ENCODE measurements around the gene TGM4.
"Not testable (repeated sequence)": the region's sequence is repeated elsewhere in the genome, so short reads cannot be mapped to it uniquely, and the experiment has no call there.

Gene TGM4

DNA sequence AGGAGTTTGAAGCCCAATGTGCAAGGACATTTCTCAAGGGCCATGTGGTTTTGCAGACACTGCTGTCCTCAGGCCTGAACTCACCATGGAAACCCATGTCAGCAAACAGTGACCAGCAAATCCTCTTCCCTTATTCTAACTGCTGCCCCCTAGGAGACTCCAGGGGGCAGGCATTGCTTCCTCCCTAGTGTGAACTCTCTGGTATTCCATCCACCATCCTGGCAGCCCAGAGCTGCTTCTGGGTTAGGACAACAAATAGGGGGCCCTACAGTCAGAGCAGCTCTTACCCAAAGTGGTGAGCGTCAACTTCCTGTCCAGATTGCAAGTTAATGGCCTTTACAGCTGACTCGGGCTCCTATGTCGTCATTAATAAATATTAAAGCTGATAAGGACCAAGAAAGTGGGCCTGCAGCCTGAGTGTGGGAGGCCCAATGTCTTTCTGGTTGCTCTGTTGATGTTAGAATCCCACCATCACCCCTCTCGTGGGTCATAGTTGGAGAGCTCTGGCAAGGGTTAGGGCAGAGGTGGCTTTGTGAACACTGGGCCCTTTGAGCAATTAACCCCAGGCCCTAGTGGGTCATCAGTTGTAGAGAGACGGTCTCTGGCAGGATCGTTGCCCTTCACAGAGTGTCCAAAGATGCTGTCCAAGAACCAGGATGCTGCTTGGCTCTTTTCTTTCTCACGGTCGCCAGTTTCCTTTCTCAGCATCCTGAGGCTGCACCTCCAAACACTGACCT is 41.5 kb downstream of the TGM4 start:
- no peak for DNase-seq

DNA sequence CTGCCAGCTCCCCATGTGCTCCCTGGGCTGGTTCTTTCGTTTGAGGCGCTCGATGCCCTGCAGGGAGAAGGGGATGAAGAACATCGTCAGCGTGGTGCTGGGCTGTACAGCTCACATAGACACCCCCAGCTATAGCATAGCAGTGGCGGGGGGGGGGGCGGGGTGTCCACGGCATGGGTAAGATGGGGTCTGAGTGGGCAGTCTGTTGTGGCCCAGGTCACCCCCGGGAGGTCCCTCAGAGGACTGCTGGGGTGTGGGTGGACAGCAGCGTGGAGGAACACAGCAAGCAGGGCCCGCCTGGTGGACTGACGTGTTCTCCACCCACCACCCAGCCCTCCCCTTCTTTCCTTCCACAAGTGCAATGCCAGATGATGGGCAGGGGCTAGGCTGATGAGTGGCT is 43.7 kb downstream of the TGM4 start:
- DNase-seq (no peak), ATAC-seq (no peak)

More for the DNA sequence above, 41.5 kb downstream of the TGM4 start:
- no peak for ATAC-seq

DNA sequence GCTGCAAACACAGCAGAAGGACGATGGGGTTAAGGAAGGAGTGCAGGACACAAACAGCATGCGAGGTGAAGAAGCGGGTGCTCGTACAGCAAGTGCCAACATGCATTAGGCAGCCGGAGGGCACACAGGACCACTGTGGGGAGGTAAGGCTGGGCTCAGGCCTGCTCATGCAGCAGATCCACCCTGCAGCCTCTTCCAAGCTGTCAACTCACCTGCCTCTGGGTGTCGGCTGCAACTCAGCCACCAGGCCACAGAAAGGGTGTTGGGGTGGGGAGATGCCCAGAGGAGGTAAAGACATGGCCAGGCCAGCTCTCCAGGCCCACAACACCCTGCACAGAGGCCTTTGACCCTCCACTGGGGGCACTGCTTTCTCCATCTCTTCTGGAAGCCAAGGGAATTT is 44.2 kb downstream of the TGM4 start:
- ATAC-seq, result no peak
- DNase-seq, result no peak

DNA sequence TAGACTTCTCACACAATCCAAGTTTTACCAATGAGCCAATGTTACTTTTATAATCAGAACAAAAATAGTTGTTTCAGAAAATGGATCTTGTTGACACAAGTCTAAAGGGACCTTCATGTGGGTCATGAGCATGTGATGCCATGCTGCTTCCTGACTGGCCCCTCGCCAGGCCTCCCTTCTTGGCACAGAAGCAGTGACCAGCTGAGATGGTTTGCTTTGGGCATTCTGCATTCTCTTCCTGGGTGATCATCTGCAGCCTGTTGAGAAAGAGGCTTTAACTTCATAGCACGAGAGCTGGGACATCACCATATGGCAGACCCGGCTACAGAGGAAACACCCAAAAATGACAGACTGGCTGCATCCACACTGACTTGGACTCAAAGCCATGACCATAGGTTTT is 45.7 kb downstream of the TGM4 start:
- no peak for DNase-seq
- ATAC-seq, result no peak

DNA sequence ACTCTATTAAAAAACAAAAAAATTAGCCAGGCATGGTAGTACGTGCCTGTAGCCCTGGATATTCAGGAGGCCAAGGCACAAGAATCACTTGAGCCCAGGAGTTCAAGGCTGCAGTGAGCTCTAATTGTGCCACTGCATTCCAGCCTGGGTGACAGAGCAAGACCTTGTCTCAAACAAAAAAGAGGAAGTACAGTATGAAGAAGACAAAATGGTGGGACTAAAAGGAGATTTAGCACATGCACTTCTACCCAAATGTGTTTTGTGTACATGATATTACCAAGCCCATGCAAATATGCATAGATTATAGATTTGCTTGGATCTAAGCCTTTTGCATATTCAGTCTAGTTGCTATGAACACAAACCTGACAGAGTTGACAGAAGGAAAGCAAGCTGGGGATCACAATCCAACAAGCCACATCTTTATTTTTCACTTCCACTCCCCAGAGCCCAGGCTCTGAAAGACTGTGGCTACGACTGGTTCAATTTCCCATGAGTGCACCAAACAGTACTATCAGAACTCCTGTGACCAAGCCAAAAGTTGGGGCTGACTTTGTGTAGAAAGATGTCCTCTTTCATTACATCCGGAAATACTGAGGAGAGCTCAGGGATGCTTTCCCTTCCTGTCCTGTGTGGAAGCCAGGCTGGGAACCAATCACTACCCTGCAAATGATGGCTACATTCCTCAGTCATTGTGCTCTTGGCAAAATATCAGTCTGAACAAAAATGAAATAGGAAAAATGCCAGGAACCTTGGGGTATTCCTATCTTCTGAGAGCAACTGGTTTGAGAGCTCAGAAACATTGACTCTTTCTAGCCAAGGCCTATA is 49.4 kb downstream of the TGM4 start:
- DNase-seq (no peak), ATAC-seq (no peak)

DNA sequence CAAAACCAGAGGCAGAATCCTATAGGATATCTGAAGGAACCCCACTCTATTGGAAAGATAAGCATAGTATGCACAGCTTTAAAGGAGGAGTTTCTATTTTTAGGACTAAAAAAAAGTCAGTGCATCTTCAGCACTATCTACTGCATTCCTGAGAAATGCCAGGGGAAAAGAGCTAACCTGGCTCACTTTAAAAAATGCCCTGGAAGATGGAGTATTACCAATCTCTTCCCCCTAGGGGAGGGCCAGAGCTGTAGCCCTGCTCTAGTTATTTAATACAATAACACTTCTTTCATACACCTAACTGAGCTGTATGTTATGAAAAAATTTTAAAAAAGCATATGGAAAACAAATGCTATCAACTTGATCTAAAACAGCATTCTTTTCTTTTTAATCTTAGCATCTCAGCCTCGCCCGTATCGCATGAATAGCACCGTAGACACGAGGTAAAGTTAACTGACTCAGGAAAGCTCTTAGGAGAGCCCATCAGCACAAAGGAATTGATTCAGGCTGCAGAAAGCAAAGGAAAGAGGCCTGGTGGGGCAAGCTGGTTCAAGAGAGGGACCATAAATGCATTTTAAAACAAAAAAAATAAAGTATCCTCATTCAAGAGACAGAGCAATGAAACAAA is 50.2 kb downstream of the TGM4 start:
- ATAC-seq, result no peak

DNA sequence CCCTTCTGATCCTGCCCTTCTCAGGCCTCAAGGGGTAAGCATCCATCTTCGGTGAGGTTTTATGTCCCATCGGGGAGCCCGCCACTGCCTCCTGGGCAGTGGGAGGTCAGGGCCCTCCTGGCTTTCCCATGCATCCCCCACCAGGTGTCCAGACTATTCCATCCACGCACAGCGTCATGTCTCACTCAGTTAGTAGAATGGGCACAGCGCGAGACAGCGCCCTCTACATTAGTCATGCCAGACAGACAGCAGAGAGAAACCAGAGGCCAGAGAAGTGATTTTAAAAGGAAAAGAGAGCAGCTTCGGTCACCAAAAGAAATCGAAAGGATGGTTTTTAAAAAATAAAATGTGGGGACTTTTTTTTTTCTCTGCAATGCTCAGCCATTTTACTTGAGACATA is 51.8 kb downstream of the TGM4 start:
- no peak for ATAC-seq
- DNase-seq, result no peak

More for the DNA sequence above, 50.2 kb downstream of the TGM4 start:
- no peak for DNase-seq

DNA sequence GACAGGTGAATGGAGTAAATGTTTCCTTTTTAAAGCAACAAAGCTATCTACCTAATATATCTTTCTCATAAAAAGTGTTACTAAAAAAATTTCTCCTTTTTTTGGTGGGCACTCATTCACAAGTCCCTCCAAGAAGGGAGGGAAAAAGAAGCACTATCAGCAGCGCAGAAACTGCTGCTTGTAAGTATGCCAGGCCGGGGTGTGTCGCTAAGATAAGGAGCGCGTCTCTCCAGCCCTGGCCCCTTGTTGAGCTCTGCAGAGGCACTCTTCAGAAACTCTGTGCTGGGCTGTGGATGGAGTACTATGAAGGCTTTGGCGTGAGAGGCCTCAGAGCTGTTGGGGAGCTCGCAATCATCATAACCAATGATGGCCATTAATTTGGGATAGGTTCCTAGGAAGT is 52.5 kb downstream of the TGM4 start:
- ATAC-seq (no peak), DNase-seq (no peak)

DNA sequence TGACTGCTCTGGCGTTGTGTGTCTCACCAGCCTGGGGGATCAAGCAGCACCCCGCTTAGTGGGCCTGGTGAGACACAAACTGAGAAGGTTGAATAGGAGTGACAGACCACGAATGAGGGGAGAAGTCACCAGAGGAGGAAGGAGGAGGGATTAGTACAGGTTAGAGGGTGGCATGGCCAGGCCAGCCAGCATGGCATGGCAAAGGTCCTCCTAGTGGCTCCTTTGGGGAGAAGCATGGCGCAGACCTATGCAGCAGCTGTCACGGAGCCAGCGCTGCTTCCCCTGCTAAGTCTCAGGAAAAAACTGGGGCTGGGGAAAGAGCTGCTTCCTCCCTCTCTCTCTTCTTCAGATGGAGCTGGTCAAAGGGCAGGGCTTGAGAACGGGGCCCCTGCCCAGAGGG is 53.0 kb downstream of the TGM4 start:
- ATAC-seq (no peak), DNase-seq (no peak)

DNA sequence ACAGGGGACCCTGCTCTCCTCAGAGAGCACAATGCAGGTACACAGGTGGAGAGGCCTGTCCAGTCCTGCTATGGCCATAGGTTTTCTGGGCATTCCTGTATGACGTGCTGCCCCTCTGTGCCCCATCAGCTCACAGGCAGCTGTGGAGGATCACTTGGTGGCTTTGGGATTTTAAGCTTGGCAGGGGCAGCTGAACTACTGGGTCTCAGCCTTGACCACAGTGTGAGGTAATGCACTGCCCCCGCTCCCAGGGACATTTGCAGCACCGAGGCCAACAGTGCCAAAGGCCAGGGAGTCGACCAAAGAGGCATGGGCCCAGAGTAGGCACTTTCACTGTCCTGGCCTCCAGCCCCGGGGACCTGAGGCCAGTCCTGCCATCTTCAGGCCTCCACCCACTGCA is 55.4 kb downstream of the TGM4 start:
- ATAC-seq, result no peak

DNA sequence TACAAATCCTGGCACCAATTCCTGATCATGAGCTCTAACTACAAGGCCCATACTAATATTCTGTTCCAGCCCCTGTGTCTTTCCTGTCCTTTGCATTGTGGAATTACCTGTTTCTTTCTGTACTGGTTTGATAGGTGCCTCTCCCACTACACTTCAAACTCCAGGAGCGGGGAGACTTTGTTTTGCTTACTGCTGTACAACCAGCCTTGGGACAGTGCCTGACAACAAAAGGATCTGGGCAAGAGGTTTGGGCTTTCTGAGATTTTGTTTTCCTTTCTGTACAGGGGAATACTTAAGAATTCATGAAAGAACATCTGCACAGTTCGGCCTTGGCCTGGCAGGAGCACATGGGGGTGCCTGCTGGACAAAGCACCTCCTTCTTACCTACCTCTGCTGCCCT is 56.5 kb downstream of the TGM4 start:
- DNase-seq, result no peak
- no peak for ATAC-seq

More for the DNA sequence above, 55.4 kb downstream of the TGM4 start:
- no peak for DNase-seq

DNA sequence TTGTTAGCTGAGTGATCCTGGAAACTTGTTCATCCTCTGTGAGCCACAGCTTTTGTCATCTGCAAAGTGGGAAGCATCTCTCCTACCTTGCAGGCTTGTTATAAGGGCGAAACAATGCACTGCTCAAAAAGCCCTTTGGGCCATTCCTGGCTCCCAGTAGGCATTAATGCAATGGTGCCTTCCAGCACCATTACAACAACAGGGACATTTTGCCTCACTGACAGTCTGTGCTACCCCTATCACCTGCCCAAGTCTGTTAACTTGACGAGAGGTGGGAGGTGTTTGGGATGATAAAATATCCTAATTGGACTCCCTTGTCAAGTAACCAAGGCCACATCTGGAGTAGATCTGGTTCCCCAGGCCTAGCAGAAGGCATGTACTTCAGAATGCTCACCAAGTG is 57.4 kb downstream of the TGM4 start:
- ATAC-seq, result no peak
- no peak for DNase-seq

DNA sequence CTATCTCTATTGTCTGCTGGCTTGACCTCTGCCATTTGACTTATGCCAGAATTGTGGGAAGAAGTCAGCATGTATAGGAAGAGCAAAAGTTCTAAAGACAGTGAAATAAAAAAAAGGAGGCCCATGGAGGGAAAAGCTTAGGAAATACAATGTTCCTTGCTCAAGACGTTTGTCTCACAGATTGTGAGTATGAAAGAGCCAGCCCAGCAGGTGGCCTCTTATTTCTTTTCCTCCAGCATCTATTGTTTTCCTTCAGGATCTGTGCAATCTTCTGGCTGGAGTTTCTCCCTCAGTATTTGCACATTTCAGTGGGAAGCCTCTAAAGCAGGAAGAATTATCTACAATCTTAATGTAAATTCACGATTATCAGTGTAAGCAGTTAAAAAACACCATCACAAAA is 57.9 kb downstream of the TGM4 start:
- DNase-seq, result no peak
- ATAC-seq, result no peak

DNA sequence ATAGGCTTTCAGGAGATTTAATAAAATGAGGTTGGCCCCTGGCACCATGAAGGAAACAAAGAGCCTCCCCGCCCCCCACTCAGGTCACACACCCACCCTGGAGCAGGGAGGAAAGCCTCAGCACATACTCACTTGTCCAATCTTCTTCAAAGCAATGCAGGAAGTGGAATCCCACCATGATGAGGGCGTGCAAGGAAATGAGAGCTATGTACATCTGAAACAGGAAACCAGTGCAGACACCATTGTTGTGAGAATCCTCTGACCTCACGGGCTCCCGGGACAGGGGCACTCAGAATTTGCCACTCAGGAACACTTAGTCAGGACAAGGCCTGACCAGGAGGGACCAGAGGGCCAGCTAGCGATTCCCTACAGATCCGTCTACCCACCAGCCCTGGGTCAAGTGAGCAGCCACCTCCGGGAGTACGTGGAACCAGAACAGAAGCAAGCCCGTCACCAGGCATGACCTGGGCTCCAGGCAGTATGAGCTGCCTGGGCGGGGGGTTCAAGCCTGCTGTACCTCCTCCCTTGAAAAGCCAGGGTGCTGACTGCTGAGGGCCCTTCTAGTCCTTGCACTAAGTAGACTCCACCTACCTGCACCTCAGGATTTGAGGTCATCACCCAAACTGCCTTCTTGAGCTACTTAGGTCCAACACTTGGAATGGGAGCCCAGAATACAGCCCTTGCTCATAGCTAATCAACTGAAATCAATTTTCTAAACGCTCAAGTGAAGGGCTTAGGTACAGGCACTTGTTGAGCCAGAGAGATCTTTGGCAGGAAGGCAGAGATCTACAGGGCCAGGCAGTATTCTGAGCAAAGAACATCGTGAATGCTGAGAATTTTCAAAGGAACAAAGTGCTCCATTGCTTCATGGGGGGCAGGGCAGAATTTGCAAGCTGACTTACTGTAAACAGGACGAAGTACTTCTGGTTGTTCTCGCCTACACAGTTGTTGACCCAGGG is 58.9 kb downstream of the TGM4 start:
- DNase-seq, result no peak
- ATAC-seq, result no peak

DNA sequence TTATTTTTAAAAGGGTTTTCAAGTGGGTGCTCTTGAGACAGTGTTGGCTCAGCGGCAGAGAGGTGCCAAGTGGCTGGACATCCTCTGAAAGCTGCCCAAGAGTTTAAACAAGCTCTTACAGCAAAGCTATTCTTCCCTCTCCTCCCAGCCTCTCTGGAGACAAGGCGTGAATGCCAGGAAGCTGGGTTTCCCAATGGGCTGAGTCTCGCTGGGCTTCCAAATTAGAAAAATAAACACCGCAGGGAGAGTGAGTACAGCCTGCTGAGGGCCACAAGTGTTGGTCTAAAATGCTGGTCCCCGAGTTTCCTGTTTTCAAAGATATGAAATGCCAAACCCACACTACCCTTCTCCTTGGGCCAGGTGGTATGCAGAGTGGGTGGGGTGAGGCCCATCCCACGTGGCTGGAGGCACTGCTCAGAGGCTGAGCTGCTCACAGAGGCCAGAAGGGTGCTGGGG is 65.2 kb downstream of the TGM4 start:
- ATAC-seq (no peak), DNase-seq (no peak)

DNA sequence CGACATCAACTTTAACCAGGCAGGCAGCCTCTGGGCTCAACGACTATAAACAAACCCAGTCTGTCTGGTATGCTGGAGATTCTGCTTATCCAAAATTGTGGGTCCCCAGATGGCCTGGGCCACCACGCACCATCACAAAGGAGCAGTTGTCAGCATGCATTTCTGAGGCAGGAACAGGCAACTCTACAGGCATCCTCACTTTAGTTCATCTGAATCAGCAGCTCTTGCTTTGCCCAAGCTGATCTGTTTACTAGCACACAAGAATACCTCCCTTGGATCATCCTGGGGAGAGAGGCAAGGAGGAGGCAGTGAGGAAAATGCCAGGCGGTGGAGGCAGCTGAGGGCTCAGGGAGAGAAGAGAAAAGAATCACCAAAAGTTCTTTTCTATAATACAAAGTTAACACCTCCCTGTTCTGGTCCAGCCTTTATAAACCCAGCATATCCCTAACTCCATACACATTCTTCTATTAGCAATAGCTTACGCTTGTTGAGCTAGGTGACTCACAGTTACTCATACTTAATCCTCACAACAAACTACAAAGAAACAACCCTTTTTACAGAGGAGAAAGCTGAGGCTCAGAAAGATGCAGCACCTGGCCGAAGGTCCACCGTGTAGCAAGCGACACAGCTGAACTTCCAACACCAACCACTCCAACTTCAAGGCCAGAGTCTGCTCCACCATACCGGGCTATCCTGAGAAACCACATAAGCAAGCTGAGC is 68.0 kb downstream of the TGM4 start:
- ATAC-seq, result no peak
- DNase-seq, result no peak

DNA sequence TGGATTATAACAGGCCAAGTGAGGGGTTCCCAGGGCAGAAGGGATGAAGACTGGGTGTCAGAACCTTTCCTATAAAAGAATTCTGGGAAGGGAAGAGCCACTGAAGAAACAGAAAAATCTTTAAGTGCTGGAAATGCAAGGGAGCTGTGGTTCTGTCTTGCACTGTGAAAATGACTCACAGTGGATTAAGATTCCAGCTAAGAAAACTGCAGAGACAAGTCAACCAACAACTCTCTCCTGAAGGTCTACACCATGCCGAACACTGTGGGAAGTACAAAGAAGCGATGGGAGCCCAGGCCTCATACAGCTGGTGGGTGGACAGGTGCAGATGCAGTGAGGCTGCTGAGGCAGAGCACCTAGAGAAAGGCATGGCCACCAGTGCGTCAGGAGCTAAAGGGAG is 73.8 kb downstream of the TGM4 start:
- DNase-seq, result no peak
- ATAC-seq, result no peak

DNA sequence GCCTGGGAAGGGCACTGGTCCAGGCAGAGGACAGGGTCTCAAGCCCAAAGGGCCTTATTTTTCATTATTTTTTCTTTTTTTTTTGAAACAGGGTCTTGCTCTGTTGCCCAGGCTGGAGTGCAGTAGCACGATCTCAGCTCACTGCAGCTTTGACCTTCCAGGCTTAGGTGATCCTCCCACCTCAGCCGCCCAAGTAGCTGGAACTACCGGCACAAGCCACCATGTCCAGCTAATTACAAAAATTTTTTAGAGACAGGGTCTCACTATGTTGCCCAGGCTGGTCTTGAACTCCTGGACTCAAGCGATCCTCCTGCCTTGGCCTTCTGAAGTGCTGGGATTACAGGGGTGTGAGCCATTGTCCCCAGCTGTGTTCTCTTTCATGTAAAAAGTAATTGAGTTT is 75.4 kb downstream of the TGM4 start:
- not testable (repeated sequence) for DNase-seq, ATAC-seq

DNA sequence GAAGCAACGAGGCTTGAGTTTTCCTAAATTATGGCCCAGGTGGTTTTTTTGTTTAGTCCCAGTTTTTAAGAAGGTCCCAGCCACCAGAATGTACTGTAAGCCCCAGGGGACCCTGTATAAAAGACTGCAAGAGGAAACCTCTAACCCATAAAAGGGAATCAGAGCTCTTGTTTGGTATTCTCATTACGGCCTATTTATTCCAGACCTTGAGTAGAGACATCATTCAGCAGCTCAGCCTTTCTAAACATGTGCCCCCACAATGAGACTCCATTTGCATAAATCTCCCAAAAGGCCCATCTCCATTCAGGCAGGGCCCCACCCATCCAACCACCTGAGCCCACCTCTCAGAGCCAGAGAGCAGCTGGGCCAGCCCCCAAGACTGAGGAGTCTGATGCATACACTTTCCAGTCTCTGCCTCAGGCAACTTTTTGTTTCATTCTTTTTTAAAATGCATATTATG is 75.9 kb downstream of the TGM4 start:
- ATAC-seq (no peak), DNase-seq (no peak)

DNA sequence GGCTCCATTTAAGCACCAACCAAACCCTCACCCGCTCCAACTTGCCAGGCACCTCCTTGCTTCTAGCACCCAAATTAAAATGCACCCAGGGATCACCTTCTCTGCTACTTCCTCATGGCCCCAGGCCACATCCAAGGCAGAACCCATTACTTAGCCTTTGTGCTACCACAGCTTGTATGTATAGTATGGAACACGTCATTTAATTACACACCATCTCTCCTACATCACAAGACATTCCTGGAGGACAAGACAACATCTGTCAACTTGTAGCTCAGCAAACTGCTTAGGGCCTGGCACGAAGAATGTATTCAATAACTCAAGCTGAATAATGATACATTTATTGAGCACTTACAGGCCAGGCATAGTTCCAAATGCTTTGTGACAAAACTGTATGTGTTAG is 78.3 kb downstream of the TGM4 start:
- DNase-seq (no peak), ATAC-seq (no peak)

DNA sequence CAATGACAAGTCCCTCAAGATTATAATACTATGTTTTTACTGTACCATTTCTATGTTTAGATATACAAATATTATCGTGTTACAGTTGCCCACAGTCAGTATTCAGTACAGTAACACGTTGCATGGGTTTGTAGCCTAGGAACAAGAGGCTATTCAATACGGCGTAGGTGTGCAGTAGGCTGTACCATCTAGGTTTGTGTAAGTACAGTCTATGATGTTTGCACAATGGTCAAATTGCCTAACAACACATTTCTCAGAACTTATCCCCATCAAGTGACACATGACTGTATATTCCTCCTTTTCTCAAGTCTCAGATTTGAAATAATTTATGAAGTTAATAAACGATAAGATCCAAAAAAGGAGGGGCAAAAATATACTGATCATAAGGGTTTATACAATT is 79.9 kb downstream of the TGM4 start:
- no peak for ATAC-seq
- DNase-seq, result no peak
